K562 (cell line): ENCODE data around the gene TUBD1. TPM values are rescaled to one million over a fixed set of nuclear protein-coding genes. Genes with fewer than 3 reads are reported as not detected.

Experiments
- BRD4 ChIP-seq: fragments of 200-600 bp; sonication (generic); IDR thresholded peaks from 2 replicates; pipeline ENCODE4 v1.6.1; 2017; ENCODE audit warnings: inconsistent platforms
- CBFA2T2 ChIP-seq: fragments of 450-650 bp; conservative IDR thresholded peaks from 2 replicates; pipeline ENCODE4 v1.6.1; 2017; ENCODE audit warnings: mild to moderate bottlenecking
- CCNT2 ChIP-seq: IDR thresholded peaks from 2 replicates; pipeline ENCODE4 v1.6.1; 2011; ENCODE audit warnings: borderline replicate concordance, low read depth, mild to moderate bottlenecking, moderate library complexity, mixed read lengths, low read length; ENCODE audit not compliant: insufficient read length; ENCODE audit errors: extremely low read depth
- CSDE1 ChIP-seq, 2 experiments: fragments of 450-650 bp; IDR thresholded peaks; 2 replicates each; pipeline ENCODE4 v1.6.1; 2016; ENCODE audit warnings: mild to moderate bottlenecking in 1 of 2
- KDM1A ChIP-seq, 2 experiments: fragments of 450-650 bp; IDR thresholded peaks; 2 replicates each; pipeline ENCODE4 v1.6.1; 2016; ENCODE audit warnings: mild to moderate bottlenecking in 2 of 2
- MED1 ChIP-seq: sonication (generic); formaldehyde crosslinking; IDR thresholded peaks from 2 replicates; pipeline ENCODE4 v1.8.1; 2023; ENCODE audit warnings: missing genetic modification reagents, borderline replicate concordance
- MIER1 ChIP-seq: fragments of 450-650 bp; IDR thresholded peaks from 2 replicates; pipeline ENCODE4 v1.6.1; 2016; ENCODE audit warnings: antibody characterized with exemption, mild to moderate bottlenecking, low read depth
- NFYB ChIP-seq: IDR thresholded peaks from 2 replicates; pipeline ENCODE4 v1.6.1; 2011; ENCODE audit warnings: mild to moderate bottlenecking, moderate library complexity; ENCODE audit not compliant: insufficient read length; ENCODE audit errors: extremely low read depth
- PURB ChIP-seq: sonication (generic); formaldehyde crosslinking; IDR thresholded peaks from 2 replicates; pipeline ENCODE4 v1.9.0; 2021; ENCODE audit warnings: low read depth, mild to moderate bottlenecking, missing genetic modification reagents
- RBM34 ChIP-seq: fragments of 200-400 bp; formaldehyde crosslinking; IDR thresholded peaks from 2 replicates; pipeline ENCODE4 v1.6.1; 2018; ENCODE audit warnings: low read length, borderline replicate concordance; ENCODE audit not compliant: insufficient read depth
- RUNX1 ChIP-seq: sonication (generic); IDR thresholded peaks from 2 replicates; pipeline ENCODE4 v1.6.1; 2016; ENCODE audit warnings: antibody characterized with exemption, low read depth
- SNRNP70 ChIP-seq: fragments of 200-400 bp; formaldehyde crosslinking; optimal IDR thresholded peaks from 2 replicates; pipeline ENCODE3; 2017; ENCODE audit warnings: low read depth, low read length
- STAT5B ChIP-seq: fragments of 250-450 bp; sonication (Bioruptor Pico); IDR thresholded peaks from 2 replicates; pipeline ENCODE4 v1.8.0; 2021; ENCODE audit warnings: mild to moderate bottlenecking, inconsistent platforms
- ZFPM2 ChIP-seq: fragments of 250-450 bp; sonication (Bioruptor Pico); IDR thresholded peaks from 2 replicates; pipeline ENCODE4 v1.5.1; 2022; ENCODE audit warnings: mild to moderate bottlenecking
- ZNF407 ChIP-seq: fragments of 450-650 bp; IDR thresholded peaks from 2 replicates; pipeline ENCODE4 v1.6.1; 2016; ENCODE audit warnings: low read depth
- ZNF431 ChIP-seq: sonication (generic); formaldehyde crosslinking; IDR thresholded peaks from 2 replicates; pipeline ENCODE4 v1.8.0; 2022; ENCODE audit warnings: mild to moderate bottlenecking, missing genetic modification reagents
- polyA plus RNA-seq, 8 experiments: library from polyadenylated mRNA; depleted of rRNA in 4 of 8; stranded (reverse) in 5 of 8; unstranded in 3 of 8; fragments of >200 nt; fragmentation: Nextera tagmentation in 2 of 8; fragmentation: Illumina TruSeq in 1 of 8; extraction: Ambion mirVana in 2 of 8; extraction: Trizol in 1 of 8; gene quantifications; 2 replicates each; pipeline versions ENCODE4 v1.2.1 to v1.2.3, GENCODE V29; 2011 to 2014; ENCODE audit warnings: inconsistent platforms in 1 of 8, missing spikeins in 1 of 8
- total RNA-seq, 7 experiments: library from RNA; depleted of rRNA in 6 of 7; stranded (reverse); fragments of >200 nt in 6 of 7; fragmentation: Illumina TruSeq in 2 of 7; extraction: Trizol in 2 of 7; gene quantifications; 2 replicates each; pipeline versions ENCODE4 v1.2.1 to v1.2.3, GENCODE V29; 2011 to 2021; ENCODE audit warnings: low replicate concordance in 1 of 7
- TF ChIP-seq, protein P1 (sequence below): fragments of 450-650 bp; conservative IDR thresholded peaks from 2 replicates; pipeline ENCODE4 v1.6.1; 2016; ENCODE audit warnings: missing genetic modification characterization, low read depth, mild to moderate bottlenecking, missing compliant biosample characterization, moderate library complexity
- TF ChIP-seq, protein P2 (sequence below): sonication (generic); formaldehyde crosslinking; IDR thresholded peaks from 2 replicates; pipeline ENCODE4 v1.8.0; 2022; ENCODE audit warnings: mild to moderate bottlenecking, missing genetic modification reagents

The TUBD1 gene
- total and polyA plus RNA-seq, 9 of the 15 experiments (the other 6 are each of a cell fraction or from before 2014, with no cell fraction given) = 10.8 to 35.3 (median 17.9) TPM

- TF ChIP-seq ZNF407 (no peak), RUNX1 (no peak), CBFA2T2 (no peak), ZFPM2 (CRISPR knock-in tag) (no peak), RBM34 (no peak), BRD4 (no peak), CSDE1 (IDR thresholded peaks at IDR 0.05) (peak in 1 of 2 experiments; percentile 58; a peak in 1 of 4 replicates), KDM1A (IDR thresholded peaks at IDR 0.05) (peak; percentile 83 to 92), SNRNP70 (no peak), NFYB (no peak), CCNT2 (no peak), PURB (CRISPR knock-in tag) (no peak), MED1 (CRISPR knock-in tag) (no peak), ZNF431 (CRISPR knock-in tag) (no peak; the same call in 1 of the 2 replicates), STAT5B (CRISPR knock-in tag) (no peak), MIER1 (no peak)
- TF ChIP-seq, protein P1, sequence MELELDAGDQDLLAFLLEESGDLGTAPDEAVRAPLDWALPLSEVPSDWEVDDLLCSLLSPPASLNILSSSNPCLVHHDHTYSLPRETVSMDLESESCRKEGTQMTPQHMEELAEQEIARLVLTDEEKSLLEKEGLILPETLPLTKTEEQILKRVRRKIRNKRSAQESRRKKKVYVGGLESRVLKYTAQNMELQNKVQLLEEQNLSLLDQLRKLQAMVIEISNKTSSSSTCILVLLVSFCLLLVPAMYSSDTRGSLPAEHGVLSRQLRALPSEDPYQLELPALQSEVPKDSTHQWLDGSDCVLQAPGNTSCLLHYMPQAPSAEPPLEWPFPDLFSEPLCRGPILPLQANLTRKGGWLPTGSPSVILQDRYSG (tag) = peak; percentile 96
- TF ChIP-seq, protein P2, sequence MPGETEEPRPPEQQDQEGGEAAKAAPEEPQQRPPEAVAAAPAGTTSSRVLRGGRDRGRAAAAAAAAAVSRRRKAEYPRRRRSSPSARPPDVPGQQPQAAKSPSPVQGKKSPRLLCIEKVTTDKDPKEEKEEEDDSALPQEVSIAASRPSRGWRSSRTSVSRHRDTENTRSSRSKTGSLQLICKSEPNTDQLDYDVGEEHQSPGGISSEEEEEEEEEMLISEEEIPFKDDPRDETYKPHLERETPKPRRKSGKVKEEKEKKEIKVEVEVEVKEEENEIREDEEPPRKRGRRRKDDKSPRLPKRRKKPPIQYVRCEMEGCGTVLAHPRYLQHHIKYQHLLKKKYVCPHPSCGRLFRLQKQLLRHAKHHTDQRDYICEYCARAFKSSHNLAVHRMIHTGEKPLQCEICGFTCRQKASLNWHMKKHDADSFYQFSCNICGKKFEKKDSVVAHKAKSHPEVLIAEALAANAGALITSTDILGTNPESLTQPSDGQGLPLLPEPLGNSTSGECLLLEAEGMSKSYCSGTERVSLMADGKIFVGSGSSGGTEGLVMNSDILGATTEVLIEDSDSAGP (CRISPR knock-in tag) = no peak
Measured at GRCh38 chr17:59837308-59838051, 55.3 kb downstream of the TUBD1 start (continued).
